ENCODE measurements around the gene CGNL1.

Gene CGNL1

GRCh38 chr15:57446393-57446792 is 70.1 kb downstream of the CGNL1 start:
- no peak overlapping the region for H3K4me3 ChIP-seq (ENCODE audit: low read depth, low read length)

GRCh38 chr15:57451555-57451954 is 75.2 kb downstream of the CGNL1 start:
- no peak overlapping the region for H3K4me3 ChIP-seq (ENCODE audit: low read depth, low read length)

- H3K4me3 ChIP-seq (ENCODE audit: low read depth, low read length), result no peak overlapping the region
These were observed 75.9 kb downstream of the CGNL1 start for GRCh38 chr15:57452090-57452754.

GRCh38 chr15:57455929-57456328 is 79.6 kb downstream of the CGNL1 start:
- H3K4me3 ChIP-seq (ENCODE audit: low read depth, low read length), result no peak overlapping the region

- H3K4me3 ChIP-seq (ENCODE audit: low read depth, low read length), result no peak overlapping the region
These were observed 80.3 kb downstream of the CGNL1 start for GRCh38 chr15:57456559-57456958.

GRCh38 chr15:57457726-57458125 is 81.4 kb downstream of the CGNL1 start:
- no peak overlapping the region for H3K4me3 ChIP-seq (ENCODE audit: low read depth, low read length)

- no peak overlapping the region for H3K4me3 ChIP-seq (ENCODE audit: low read depth, low read length)
These were observed 82.1 kb downstream of the CGNL1 start for GRCh38 chr15:57458356-57458781.

GRCh38 chr15:57460208-57460816 is 84.0 kb downstream of the CGNL1 start:
- H3K4me3 ChIP-seq (ENCODE audit: low read depth, low read length), result no peak overlapping the region

- no peak overlapping the region for H3K4me3 ChIP-seq (ENCODE audit: low read depth, low read length)
These were observed 85.2 kb downstream of the CGNL1 start for GRCh38 chr15:57461541-57461940.

- no peak overlapping the region for H3K4me3 ChIP-seq (ENCODE audit: low read depth, low read length)
These were observed 86.1 kb downstream of the CGNL1 start for GRCh38 chr15:57462381-57462780.

GRCh38 chr15:57463360-57463759 is 87.1 kb downstream of the CGNL1 start:
- H3K4me3 ChIP-seq (ENCODE audit: low read depth, low read length), result no peak overlapping the region

- no peak overlapping the region for H3K4me3 ChIP-seq (ENCODE audit: low read depth, low read length)
These were observed 88.2 kb downstream of the CGNL1 start for GRCh38 chr15:57464480-57464879.

- H3K4me3 ChIP-seq (ENCODE audit: low read depth, low read length), result no peak overlapping the region
These were observed 92.2 kb downstream of the CGNL1 start for GRCh38 chr15:57468486-57468885.

GRCh38 chr15:57470543-57470942 is 94.2 kb downstream of the CGNL1 start:
- no peak overlapping the region for H3K4me3 ChIP-seq (ENCODE audit: low read depth, low read length)

GRCh38 chr15:57472861-57473260 is 96.6 kb downstream of the CGNL1 start:
- no peak overlapping the region for H3K4me3 ChIP-seq (ENCODE audit: low read depth, low read length)

GRCh38 chr15:57476533-57476975 is 100.2 kb downstream of the CGNL1 start:
- H3K4me3 ChIP-seq (ENCODE audit: low read depth, low read length), result no peak overlapping the region

- H3K4me3 ChIP-seq (ENCODE audit: low read depth, low read length), result no peak overlapping the region
These were observed 101.6 kb downstream of the CGNL1 start for GRCh38 chr15:57477736-57478522.

GRCh38 chr15:57479005-57479404 is 102.7 kb downstream of the CGNL1 start:
- H3K4me3 ChIP-seq (ENCODE audit: low read depth, low read length), result no peak overlapping the region

- no peak overlapping the region for H3K4me3 ChIP-seq (ENCODE audit: low read depth, low read length)
These were observed 104.9 kb downstream of the CGNL1 start for GRCh38 chr15:57481038-57481705.

GRCh38 chr15:57485869-57486268 is 109.6 kb downstream of the CGNL1 start:
- no peak overlapping the region for H3K4me3 ChIP-seq (ENCODE audit: low read depth, low read length)

- H3K4me3 ChIP-seq (ENCODE audit: low read depth, low read length), result no peak overlapping the region
These were observed 110.5 kb downstream of the CGNL1 start for GRCh38 chr15:57486833-57487232.
